Left hindlimb (tissue), 1 donor: ENCODE measurements around the gene DHRS4L2.
A peak's percentile ranks its signal among the peaks of the same experiment; 100 is the strongest.
"Not testable (repeated sequence)": the region's sequence is repeated elsewhere in the genome, so short reads cannot be mapped to it uniquely, and the experiment has no call there.

Experiments used
- DNase-seq: peaks from one replicate; pipeline ENCODE4 v3.0.0-alpha.2; 2018

DHRS4L2 gene

GRCh38 chr14:23974041-23974440 lies 14.7 kb upstream of the DHRS4L2 start:
- DNase-seq: not testable (repeated sequence)

GRCh38 chr14:23977208-23977607 lies 11.5 kb upstream of the DHRS4L2 start:
- DNase-seq: not testable (repeated sequence)

- DNase-seq: not testable (repeated sequence)
Observed at GRCh38 chr14:23981951-23982813, 6.5 kb upstream of the DHRS4L2 start.

DNA sequence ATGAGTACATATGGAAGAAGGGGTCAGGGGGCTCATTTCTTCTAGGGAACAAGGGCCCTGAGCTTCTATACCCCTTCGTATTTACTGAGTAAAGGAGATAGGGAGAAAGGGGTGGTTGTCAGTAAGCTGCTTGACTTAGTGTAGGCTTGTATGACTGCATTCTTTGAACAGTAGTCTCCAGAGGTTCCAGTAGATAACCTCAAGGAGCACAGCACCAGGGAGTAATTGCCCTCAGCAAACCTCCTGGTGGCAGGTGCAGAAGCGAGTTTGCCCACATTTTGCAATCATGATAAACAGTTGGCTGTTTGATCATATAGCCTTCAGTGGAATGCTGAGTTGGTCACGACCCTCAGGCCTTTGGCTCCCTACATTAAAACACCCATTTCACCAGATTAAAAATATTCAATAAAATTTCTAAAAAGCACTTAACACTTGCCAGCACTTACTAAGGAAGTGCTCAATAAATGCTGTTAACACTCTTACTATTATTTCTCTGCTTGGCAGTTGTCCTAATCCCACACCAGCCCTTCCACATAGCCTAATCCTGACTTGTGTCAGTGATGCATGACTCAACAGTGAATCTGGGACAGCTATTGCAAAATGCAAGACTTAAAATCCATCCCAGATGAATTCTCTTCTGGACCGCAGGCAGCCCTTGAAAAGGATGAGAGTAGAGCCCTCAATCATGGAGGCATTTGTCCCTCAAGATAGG lies 3.7 kb upstream of the DHRS4L2 start:
- no peak for DNase-seq

- peak; percentile 26 for DNase-seq
Observed at GRCh38 chr14:23988223-23988606, 514 bp upstream of the DHRS4L2 start.

GRCh38 chr14:23989734-23990445 lies 1.2 kb downstream of the DHRS4L2 start:
- DNase-seq: peak; percentile 37

GRCh38 chr14:23990961-23991360 lies 2.2 kb downstream of the DHRS4L2 start:
- not testable (repeated sequence) for DNase-seq

GRCh38 chr14:23993042-23993441 lies 4.3 kb downstream of the DHRS4L2 start:
- not testable (repeated sequence) for DNase-seq

GRCh38 chr14:23996009-23996408 lies 7.3 kb downstream of the DHRS4L2 start:
- not testable (repeated sequence) for DNase-seq

GRCh38 chr14:23996825-23997224 lies 8.1 kb downstream of the DHRS4L2 start:
- DNase-seq: not testable (repeated sequence)

DNA sequence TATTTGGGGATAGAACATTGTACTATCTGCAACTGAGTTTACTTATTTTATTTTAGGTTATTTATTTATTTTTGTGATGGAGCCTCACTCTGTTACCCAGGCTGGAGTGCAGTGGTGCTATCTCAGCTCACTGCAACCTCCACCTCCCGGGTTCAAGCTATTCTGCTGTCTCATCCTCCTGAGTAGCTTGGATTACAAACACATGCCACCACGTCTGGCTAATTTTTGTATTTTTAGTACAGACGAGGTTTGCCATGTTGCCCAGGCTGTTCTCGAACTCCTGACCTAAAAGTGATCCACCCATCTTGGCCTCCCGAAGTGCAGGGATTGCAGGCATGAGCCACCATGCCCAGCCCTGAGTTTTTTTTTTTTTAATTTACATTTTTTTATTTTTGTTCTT lies 10.9 kb downstream of the DHRS4L2 start:
- not testable (repeated sequence) for DNase-seq

DNA sequence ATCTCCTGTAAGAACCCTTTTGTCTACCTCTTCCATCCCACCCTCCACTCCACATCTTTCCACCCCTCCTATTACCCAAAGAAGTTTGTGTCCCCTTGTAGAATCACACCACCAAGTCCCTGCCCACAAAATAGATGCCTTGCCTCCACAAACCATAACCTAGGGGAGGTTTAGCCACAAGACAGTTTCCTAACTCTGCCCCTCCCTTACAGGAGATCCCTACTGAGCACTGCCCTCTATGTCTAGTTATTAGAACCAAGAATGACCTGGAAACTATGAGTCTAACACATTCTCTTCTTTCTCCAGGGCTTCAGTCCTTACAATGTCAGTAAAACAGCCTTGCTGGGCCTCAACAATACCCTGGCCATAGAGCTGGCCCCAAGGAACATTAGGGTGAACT lies 12.3 kb downstream of the DHRS4L2 start:
- DNase-seq: not testable (repeated sequence)

- not testable (repeated sequence) for DNase-seq
Observed at GRCh38 chr14:24001679-24002078, 12.9 kb downstream of the DHRS4L2 start.

- DNase-seq: not testable (repeated sequence)
Observed at GRCh38 chr14:24006471-24006816, 17.7 kb downstream of the DHRS4L2 start.

- DNase-seq: peak; percentile 63
Observed at GRCh38 chr14:24006817-24007652, 18.3 kb downstream of the DHRS4L2 start.

- no peak for DNase-seq
Observed at GRCh38 chr14:24011051-24011450, 22.3 kb downstream of the DHRS4L2 start.

DNA sequence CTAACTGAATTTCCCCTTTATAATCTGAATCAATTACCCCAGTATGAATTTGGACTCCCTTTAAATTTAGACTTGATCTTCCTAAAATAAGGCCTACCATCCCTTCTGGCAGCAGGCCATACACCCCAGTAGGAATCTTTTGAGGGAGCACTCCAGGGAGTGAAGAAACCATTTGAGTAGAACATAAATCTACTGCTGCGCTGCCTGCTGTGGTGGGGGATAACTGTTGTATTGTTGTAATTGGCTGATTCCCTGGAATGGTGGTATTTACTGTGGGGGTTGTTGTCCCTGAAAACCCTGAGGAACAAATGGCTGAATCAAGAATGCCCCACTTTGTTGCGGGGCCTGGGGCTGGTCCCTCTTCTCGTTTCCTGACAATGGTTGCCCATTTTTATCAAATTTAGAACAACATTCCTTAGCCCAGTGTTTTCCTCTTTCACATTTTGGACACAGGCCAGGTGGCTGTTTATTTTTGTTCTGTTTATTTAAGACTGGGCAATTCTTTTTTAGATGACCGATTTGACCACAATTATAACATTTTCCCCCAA lies 24.1 kb downstream of the DHRS4L2 start:
- peak; percentile 31 for DNase-seq

- DNase-seq: peak; percentile 38
Observed at GRCh38 chr14:24013654-24014514, 25.2 kb downstream of the DHRS4L2 start.

GRCh38 chr14:24015745-24016144 lies 27.0 kb downstream of the DHRS4L2 start:
- not testable (repeated sequence) for DNase-seq

DNA sequence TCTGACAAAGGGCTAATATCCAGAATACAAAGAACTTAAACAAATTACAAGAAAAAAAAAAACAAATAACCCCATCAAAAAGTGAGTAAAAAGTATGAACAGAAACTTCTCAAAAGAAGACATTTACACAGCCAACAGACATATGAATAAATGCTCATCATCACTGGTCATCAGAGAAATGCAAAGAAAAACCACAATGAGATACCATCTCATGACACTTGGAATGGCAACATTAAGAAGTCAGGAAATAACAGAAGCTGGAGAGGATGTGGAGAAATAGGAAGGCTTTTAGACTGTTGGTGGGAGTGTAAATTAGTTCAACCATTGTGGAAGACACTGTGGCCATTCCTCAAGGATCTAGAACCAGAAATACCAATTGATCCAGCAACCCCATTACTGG lies 30.2 kb downstream of the DHRS4L2 start:
- DNase-seq: not testable (repeated sequence)

DNA sequence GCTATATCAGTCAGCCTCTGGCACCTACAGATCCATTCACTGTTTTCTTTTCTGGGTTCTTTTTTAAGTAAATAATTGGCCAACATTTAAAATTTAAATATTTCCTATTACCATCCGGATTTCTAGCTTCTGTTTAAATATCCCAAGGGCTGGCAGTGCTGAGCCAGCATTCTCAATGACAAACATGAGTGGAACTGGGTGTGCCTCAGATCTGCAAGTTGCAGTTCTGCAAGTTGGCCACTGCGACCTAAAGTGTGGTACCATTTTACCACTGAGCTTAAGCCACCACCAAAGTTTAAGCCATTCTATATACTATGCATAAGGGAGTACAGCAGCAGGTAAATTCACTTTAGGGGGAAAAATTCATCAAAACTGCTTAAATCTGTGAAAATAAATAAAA lies 31.2 kb downstream of the DHRS4L2 start:
- DNase-seq: not testable (repeated sequence)
